OCI-LY1 (cell line): ENCODE data around the gene MPP1.

ENCODE experiments used
- EZH2 ChIP-seq: fragments of 200-600 bp; sonication (generic), shearing (Covaris generic); IDR thresholded peaks from 2 replicates; pipeline ENCODE4 v1.8.0; 2017; ENCODE audit warnings: borderline replicate concordance, mixed run types, mild to moderate bottlenecking, antibody characterized with exemption, low read length, moderate library complexity, mixed read lengths
- TF ChIP-seq, protein P1 (sequence below): fragments of 200-600 bp; sonication (generic), shearing (Covaris generic); IDR thresholded peaks from 2 replicates; pipeline ENCODE4 v1.5.1; 2017; ENCODE audit warnings: mild to moderate bottlenecking, antibody characterized with exemption, low read length, moderate library complexity, mixed read lengths

DNA sequence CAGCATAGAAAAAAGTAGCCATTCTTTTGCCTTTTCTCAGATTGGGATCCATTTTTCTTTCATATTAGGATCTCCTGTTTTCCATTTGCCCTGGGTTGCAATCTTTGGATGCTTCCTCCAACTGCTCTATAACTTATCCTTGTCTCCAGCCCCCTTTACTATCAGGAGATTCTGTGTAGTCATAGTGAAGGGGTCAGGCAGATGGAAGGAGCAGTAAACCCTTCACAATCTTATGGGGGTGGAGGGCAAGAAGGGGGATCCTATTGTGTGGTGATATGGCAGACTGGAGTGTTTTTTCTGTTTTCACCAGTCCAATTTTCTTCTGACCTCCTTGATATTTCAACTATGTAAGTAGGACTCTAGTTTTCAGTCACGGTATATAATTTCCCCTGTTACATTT is 30.9 kb upstream of the MPP1 start:
- TF ChIP-seq, protein P1, sequence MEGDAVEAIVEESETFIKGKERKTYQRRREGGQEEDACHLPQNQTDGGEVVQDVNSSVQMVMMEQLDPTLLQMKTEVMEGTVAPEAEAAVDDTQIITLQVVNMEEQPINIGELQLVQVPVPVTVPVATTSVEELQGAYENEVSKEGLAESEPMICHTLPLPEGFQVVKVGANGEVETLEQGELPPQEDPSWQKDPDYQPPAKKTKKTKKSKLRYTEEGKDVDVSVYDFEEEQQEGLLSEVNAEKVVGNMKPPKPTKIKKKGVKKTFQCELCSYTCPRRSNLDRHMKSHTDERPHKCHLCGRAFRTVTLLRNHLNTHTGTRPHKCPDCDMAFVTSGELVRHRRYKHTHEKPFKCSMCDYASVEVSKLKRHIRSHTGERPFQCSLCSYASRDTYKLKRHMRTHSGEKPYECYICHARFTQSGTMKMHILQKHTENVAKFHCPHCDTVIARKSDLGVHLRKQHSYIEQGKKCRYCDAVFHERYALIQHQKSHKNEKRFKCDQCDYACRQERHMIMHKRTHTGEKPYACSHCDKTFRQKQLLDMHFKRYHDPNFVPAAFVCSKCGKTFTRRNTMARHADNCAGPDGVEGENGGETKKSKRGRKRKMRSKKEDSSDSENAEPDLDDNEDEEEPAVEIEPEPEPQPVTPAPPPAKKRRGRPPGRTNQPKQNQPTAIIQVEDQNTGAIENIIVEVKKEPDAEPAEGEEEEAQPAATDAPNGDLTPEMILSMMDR = no peak
- TF ChIP-seq EZH2 = no peak
